ENCODE results near the gene ANKIB1. TPM values are rescaled to one million over a fixed set of nuclear protein-coding genes. Genes with fewer than 3 reads are reported as not detected.

ANKIB1 gene
- total RNA-seq, 1 experiment from 2014 or later, result 57.2 TPM

DNA sequence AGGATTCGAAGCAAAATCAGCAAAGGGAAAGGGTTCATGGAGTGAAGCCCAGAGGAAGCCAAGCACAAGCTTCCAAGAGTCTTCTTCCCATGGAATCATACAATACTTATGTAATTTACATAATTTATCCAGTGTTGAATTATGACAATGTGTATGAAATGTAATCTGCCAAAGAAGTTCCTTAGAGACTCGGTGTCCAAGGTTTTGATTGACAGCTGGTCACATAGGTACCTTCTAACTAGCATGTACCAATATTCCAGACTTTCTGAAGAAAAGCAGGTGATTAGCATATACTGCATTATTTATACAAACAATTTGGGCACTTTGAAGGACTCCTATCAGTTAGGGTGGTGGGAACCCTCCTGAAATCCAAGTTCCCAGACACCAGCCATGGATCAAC lies 35.3 kb downstream of the ANKIB1 start:
- no TSS peak for BruUV-seq (replicated peaks)
- ChIA-PET CTCF (no interaction called here), POLR2A (no interaction called here)
- H3K4me1 ChIP-seq, result no peaks in the 10 kb centered on the region
- no peaks in the 10 kb centered on the region for H3K27me3 ChIP-seq (replicated peaks; ENCODE audit: control insufficient read depth, insufficient read depth, low read length)
- no peaks in the 10 kb centered on the region for H3K9me3 ChIP-seq
- 0 out of 2 replicates have a peak, but pooled peaks cover 2% of the 10 kb centered on the region for H3K36me3 ChIP-seq (ENCODE audit: control insufficient read depth, insufficient read depth, low read length)
- peaks cover 12% of the 10 kb centered on the region for H3K9me3 Mint-ChIP-seq (ENCODE audit: unreplicated experiment)
- no peak overlapping the region for H3K27ac Mint-ChIP-seq (ENCODE audit: unreplicated experiment)
- TF ChIP-seq, protein P1, sequence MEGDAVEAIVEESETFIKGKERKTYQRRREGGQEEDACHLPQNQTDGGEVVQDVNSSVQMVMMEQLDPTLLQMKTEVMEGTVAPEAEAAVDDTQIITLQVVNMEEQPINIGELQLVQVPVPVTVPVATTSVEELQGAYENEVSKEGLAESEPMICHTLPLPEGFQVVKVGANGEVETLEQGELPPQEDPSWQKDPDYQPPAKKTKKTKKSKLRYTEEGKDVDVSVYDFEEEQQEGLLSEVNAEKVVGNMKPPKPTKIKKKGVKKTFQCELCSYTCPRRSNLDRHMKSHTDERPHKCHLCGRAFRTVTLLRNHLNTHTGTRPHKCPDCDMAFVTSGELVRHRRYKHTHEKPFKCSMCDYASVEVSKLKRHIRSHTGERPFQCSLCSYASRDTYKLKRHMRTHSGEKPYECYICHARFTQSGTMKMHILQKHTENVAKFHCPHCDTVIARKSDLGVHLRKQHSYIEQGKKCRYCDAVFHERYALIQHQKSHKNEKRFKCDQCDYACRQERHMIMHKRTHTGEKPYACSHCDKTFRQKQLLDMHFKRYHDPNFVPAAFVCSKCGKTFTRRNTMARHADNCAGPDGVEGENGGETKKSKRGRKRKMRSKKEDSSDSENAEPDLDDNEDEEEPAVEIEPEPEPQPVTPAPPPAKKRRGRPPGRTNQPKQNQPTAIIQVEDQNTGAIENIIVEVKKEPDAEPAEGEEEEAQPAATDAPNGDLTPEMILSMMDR (IDR thresholded peaks at IDR 0.05; ENCODE audit: insufficient read depth in 1 of 2, low read depth in 1 of 2, low read length in 1 of 2, severe bottlenecking in 1 of 2, unreplicated experiment in 1 of 2), result no peak
- DNase-seq, result no peak
- no peaks in the 10 kb centered on the region for H3K27me3 Mint-ChIP-seq (ENCODE audit: insufficient read depth, unreplicated experiment)
- H3K36me3 Mint-ChIP-seq (ENCODE audit: insufficient read depth, unreplicated experiment), result peaks cover 5% of the 10 kb centered on the region
- intact Hi-C loops (cut with micrococcal nuclease; ENCODE audit: unreplicated experiment), result no loop called here
- no peaks in the 10 kb centered on the region for H3K4me1 Mint-ChIP-seq (ENCODE audit: low read depth, unreplicated experiment)
- no peak overlapping the region for H3K4me3 ChIP-seq (ENCODE audit: low read depth, low read length)
- no peak overlapping the region for H3K4me3 Mint-ChIP-seq (ENCODE audit: unreplicated experiment)

DNA sequence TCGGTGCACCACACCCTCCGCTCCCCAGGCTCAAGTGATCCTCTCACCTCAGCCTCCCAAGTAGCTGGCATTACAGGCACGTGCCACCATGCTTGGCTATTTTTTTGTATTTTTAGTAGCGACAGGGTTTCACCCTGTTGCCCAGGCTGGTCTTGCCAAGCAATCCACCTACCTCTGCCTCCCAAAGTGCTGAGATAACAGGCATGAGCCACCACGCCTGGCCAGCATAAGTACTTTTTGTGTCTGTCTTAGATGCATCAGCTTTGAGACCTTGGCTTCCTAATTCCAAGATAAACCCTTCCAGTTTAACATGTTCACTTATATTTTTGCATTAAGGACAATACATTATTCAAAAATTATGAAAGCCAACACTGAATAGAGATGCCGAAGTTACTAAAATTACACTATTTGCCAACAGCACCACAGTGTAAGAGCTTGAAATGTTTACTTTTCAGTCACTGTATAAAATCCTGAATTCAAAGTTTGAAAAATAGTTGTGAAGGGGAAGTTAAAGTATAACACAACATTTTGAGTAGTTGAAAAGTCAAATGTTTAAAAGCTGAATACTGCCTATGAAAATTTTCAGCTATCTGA lies 36.5 kb downstream of the ANKIB1 start:
- TF ChIP-seq, protein P1 (IDR thresholded peaks at IDR 0.05; ENCODE audit: insufficient read depth in 1 of 2, low read depth in 1 of 2, low read length in 1 of 2, severe bottlenecking in 1 of 2, unreplicated experiment in 1 of 2), result no peak
- intact Hi-C loops (cut with micrococcal nuclease; ENCODE audit: unreplicated experiment), result no loop called here
- H3K27me3 ChIP-seq (replicated peaks; ENCODE audit: control insufficient read depth, insufficient read depth, low read length), result no peaks in the 10 kb centered on the region
- ChIA-PET POLR2A (no interaction called here), CTCF (no interaction called here)
- H3K9me3 ChIP-seq, result no peaks in the 10 kb centered on the region
- Mint-ChIP-seq H3K4me1 (ENCODE audit: low read depth, unreplicated experiment) (no peaks in the 10 kb centered on the region), H3K36me3 (ENCODE audit: insufficient read depth, unreplicated experiment) (peaks cover 8% of the 10 kb centered on the region), H3K27ac (ENCODE audit: unreplicated experiment) (no peak overlapping the region), H3K27me3 (ENCODE audit: insufficient read depth, unreplicated experiment) (no peaks in the 10 kb centered on the region), H3K4me3 (ENCODE audit: unreplicated experiment) (no peak overlapping the region), H3K9me3 (ENCODE audit: unreplicated experiment) (peaks cover 16% of the 10 kb centered on the region)
- H3K36me3 ChIP-seq (ENCODE audit: control insufficient read depth, insufficient read depth, low read length), result 0 out of 2 replicates have a peak, but pooled peaks cover 2% of the 10 kb centered on the region
- H3K4me3 ChIP-seq (ENCODE audit: low read depth, low read length), result no peak overlapping the region
- BruUV-seq (replicated peaks), result no TSS peak
- no peaks in the 10 kb centered on the region for H3K4me1 ChIP-seq
- no peak for DNase-seq

DNA sequence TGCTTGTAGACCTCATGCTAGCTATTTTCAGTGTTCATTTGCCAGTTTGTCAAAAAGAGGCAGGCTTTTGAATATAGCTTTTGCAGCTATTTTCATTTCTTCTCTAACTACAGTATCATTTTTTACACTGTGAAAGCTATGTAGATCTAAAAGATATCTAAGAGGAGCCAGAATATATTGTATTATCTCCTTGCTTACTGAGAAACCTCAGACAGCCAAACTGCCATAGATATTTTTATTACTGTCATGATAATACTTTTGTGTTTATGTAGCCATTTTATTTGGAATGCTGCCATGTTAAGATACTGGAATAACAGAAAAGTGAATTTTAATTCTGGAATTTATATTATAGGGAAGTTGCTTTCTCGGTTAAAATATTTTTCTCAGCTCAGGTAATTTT lies 37.2 kb downstream of the ANKIB1 start:
- H3K4me1 ChIP-seq, result no peaks in the 10 kb centered on the region
- no peaks in the 10 kb centered on the region for H3K9me3 ChIP-seq
- BruUV-seq (replicated peaks), result no TSS peak
- Mint-ChIP-seq H3K27me3 (ENCODE audit: insufficient read depth, unreplicated experiment) (no peaks in the 10 kb centered on the region), H3K27ac (ENCODE audit: unreplicated experiment) (no peak overlapping the region), H3K4me1 (ENCODE audit: low read depth, unreplicated experiment) (no peaks in the 10 kb centered on the region), H3K36me3 (ENCODE audit: insufficient read depth, unreplicated experiment) (peaks cover 11% of the 10 kb centered on the region), H3K4me3 (ENCODE audit: unreplicated experiment) (no peak overlapping the region), H3K9me3 (ENCODE audit: unreplicated experiment) (peaks cover 22% of the 10 kb centered on the region)
- 0 out of 2 replicates have a peak, but pooled peaks cover 2% of the 10 kb centered on the region for H3K36me3 ChIP-seq (ENCODE audit: control insufficient read depth, insufficient read depth, low read length)
- no peaks in the 10 kb centered on the region for H3K27me3 ChIP-seq (replicated peaks; ENCODE audit: control insufficient read depth, insufficient read depth, low read length)
- CTCF ChIA-PET, result no interaction called here
- H3K4me3 ChIP-seq (ENCODE audit: low read depth, low read length), result no peak overlapping the region
- POLR2A ChIA-PET, result no interaction called here
- TF ChIP-seq, protein P1 (IDR thresholded peaks at IDR 0.05; ENCODE audit: insufficient read depth in 1 of 2, low read depth in 1 of 2, low read length in 1 of 2, severe bottlenecking in 1 of 2, unreplicated experiment in 1 of 2), result no peak
- no peak for DNase-seq
- intact Hi-C loops (cut with micrococcal nuclease; ENCODE audit: unreplicated experiment), result no loop called here

Measured in Caco-2 (cell line).